Right lobe of liver (tissue), 4 donors: ENCODE results near the gene LRRC2.
"Not testable (repeated sequence)": the region's sequence is repeated elsewhere in the genome, so short reads cannot be mapped to it uniquely, and the experiment has no call there.

ENCODE experiments used
- POLR2A ChIP-seq: fragments of 450-650 bp; IDR thresholded peaks from one replicate; pipeline ENCODE4 v1.6.1; 2017; ENCODE audit warnings: antibody characterized with exemption, mild to moderate bottlenecking
- TF ChIP-seq, protein P1 (sequence below), 4 donors: fragments of 200-600 bp in 3 of 4; fragments of 450-650 bp in 1 of 4; IDR thresholded peaks; one replicate each; pipeline versions ENCODE4 v1.5.1 to v1.8.0; 2016 to 2022; ENCODE audit warnings: antibody characterized with exemption in 4 of 4, mild to moderate bottlenecking in 2 of 4
- donor health status: DM: no; HTN: no; CAD: no.
- donor health status: DM: no; HTN: no; CAD: no.
- donor health status: DM: no; HTN: yes; CAD: no.

- TF ChIP-seq, protein P1, sequence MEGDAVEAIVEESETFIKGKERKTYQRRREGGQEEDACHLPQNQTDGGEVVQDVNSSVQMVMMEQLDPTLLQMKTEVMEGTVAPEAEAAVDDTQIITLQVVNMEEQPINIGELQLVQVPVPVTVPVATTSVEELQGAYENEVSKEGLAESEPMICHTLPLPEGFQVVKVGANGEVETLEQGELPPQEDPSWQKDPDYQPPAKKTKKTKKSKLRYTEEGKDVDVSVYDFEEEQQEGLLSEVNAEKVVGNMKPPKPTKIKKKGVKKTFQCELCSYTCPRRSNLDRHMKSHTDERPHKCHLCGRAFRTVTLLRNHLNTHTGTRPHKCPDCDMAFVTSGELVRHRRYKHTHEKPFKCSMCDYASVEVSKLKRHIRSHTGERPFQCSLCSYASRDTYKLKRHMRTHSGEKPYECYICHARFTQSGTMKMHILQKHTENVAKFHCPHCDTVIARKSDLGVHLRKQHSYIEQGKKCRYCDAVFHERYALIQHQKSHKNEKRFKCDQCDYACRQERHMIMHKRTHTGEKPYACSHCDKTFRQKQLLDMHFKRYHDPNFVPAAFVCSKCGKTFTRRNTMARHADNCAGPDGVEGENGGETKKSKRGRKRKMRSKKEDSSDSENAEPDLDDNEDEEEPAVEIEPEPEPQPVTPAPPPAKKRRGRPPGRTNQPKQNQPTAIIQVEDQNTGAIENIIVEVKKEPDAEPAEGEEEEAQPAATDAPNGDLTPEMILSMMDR (IDR thresholded peaks at IDR 0.05) = not testable (repeated sequence)
- not testable (repeated sequence) for TF ChIP-seq POLR2A
Measured at GRCh38 chr3:46522201-46522600, 43.9 kb downstream of the LRRC2 start.
